IPS DF 6.9 (cell line): Measurements from ENCODE around the gene FRMD5.

Experiments
- DNase-seq: peaks from one replicate; pipeline ENCODE4 v3.0.0-alpha.2; 2013; ENCODE audit warnings: low read depth, low spot score
- H3K27ac ChIP-seq: one replicate; pipeline ENCODE4 v1.5.1; 2013; ENCODE audit warnings: low read length, control low read depth
- H3K27me3 ChIP-seq: 2 replicates; pipeline ENCODE4 v1.6.1; 2013; ENCODE audit warnings: mild to moderate bottlenecking, low read length; ENCODE audit not compliant: control insufficient read depth, insufficient read depth
- H3K36me3 ChIP-seq: 2 replicates; pipeline ENCODE4 v1.6.1; 2013; ENCODE audit warnings: low read length; ENCODE audit not compliant: control insufficient read depth, insufficient read depth
- H3K4me1 ChIP-seq: 2 replicates; pipeline ENCODE4 v1.6.1; 2013; ENCODE audit warnings: low read length; ENCODE audit not compliant: control insufficient read depth, insufficient read depth
- H3K4me3 ChIP-seq: 2 replicates; pipeline ENCODE4 v1.5.1; 2013; ENCODE audit warnings: mild to moderate bottlenecking, low read length
- H3K9me3 ChIP-seq: 2 replicates; pipeline ENCODE4 v1.6.1; 2013; ENCODE audit warnings: low read length, inconsistent platforms; ENCODE audit not compliant: control insufficient read depth, insufficient read depth
- WGBS: extraction: QIAGEN DNeasy Blood & Tissue Kit; methylation state at CpG from one replicate; pipeline ENCODE4 v1.1.7; 2013; ENCODE audit warnings: mixed read lengths, missing lambda C conversion rate; ENCODE audit not compliant: insufficient read length, insufficient coverage; 5-methylcytosine and 5-hydroxymethylcytosine counted together

Gene FRMD5

DNA sequence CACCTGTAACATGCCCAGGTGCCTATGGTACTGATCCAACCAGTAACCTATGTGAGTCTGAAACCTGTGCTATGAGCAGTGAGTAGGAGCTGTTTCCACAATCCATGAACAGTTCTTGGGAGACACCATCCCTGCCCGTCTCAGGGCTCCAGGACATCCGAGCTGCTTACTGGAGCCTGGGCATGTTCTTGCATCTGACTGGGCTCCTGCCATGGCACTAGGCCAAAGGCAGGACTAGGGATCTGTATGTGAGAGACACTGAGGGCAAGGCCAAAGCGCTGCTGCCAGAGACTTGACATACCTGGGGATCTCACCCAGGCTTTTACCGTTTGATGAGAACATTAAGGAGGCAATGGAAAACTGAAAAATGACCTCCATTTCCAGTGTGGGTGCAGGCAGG is 308.5 kb downstream of the FRMD5 start:
- no CpG with 5 or more reads among the region's 4 CpGs for WGBS
- no peaks in the 10 kb centered on the region for H3K9me3 ChIP-seq
- H3K27me3 ChIP-seq = no peaks in the 10 kb centered on the region
- H3K27ac ChIP-seq = no peak overlapping the region
- DNase-seq = no peak
- H3K36me3 ChIP-seq = 0 out of 2 replicates have a peak, but pooled peaks cover 2% of the 10 kb centered on the region
- no peak overlapping the region for H3K4me3 ChIP-seq
- peaks cover 2% of the 10 kb centered on the region; the same call in 1 of the 2 replicates for H3K4me1 ChIP-seq

DNA sequence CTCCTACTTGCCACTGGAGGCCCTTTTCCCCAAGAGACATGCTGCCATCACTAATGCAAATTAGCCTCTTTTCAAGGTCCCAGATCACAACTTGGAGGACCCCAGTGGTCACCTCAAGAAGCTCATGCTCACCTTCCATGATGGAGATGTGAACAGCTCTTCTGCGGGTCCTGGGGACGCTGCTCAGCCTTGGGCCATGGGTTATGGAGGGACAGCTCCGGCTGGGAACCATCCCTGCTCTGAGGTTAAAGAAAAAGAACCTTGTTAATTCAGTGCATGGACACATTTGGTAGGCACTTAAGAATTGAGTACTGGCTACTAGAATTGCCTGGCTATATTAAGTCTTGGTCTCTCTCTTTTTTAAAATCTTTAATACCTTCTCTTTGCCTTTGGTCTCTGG is 311.5 kb downstream of the FRMD5 start:
- H3K27me3 ChIP-seq = no peaks in the 10 kb centered on the region
- no peaks in the 10 kb centered on the region for H3K36me3 ChIP-seq
- H3K9me3 ChIP-seq = no peaks in the 10 kb centered on the region
- DNase-seq = no peak
- H3K4me1 ChIP-seq = peaks cover 4% of the 10 kb centered on the region; the same call in 1 of the 2 replicates
- WGBS = no CpG with 5 or more reads among the region's 3 CpGs
- H3K27ac ChIP-seq = no peak overlapping the region
- H3K4me3 ChIP-seq = no peak overlapping the region

DNA sequence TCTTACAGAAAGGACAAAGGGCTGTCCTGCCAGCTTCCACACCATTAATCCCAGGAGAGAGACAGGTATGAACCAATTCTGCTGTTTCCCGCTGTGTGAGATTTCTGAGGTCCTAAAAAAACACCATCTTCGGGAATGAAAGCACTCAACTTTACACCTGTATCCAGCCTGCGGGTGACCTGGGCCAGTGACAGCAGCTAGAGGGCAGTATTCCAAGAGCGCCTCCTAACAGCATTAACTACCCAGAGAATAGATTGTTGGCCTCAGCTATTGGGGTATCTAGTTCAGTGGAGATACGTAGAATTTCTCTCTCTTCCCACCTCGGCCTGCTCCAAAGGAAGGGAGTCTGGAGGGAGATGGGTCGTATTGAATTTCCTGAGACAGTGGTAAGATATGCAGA is 313.1 kb downstream of the FRMD5 start:
- DNase-seq = peak; percentile 39

DNA sequence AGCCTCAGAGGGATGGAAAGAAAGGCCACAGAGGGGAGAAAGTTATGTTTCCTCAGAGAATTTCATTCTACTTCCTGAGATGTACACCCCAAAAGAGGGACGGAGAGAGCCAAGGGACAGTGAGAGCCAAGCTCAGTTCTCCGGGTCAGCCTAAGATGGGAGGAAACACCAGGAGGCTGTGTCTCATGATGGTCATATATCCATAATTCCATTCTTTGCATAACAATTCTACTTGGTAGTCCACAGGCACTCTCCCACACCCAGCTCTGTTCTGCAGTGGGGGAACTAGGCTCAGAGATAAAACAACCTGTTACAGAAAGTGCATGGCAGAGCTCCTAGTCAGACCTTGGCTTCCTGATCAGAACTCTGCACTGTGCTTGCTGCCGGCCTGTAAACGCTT is 313.8 kb downstream of the FRMD5 start:
- WGBS = no CpG with 5 or more reads among the region's 4 CpGs
- peaks cover 3% of the 10 kb centered on the region; the same call in 1 of the 2 replicates for H3K36me3 ChIP-seq
- DNase-seq = no peak
- H3K4me3 ChIP-seq = no peak overlapping the region
- H3K27me3 ChIP-seq = no peaks in the 10 kb centered on the region
- H3K27ac ChIP-seq = no peak overlapping the region
- peaks cover 4% of the 10 kb centered on the region; the same call in 1 of the 2 replicates for H3K4me1 ChIP-seq
- no peaks in the 10 kb centered on the region for H3K9me3 ChIP-seq

More for the DNA sequence above, 313.1 kb downstream of the FRMD5 start:
- no peaks in the 10 kb centered on the region for H3K27me3 ChIP-seq
- no peak overlapping the region for H3K27ac ChIP-seq
- H3K4me1 ChIP-seq = peaks cover 4% of the 10 kb centered on the region; the same call in 1 of the 2 replicates
- no CpG with 5 or more reads among the region's 7 CpGs for WGBS
- H3K9me3 ChIP-seq = no peaks in the 10 kb centered on the region
- H3K36me3 ChIP-seq = peaks cover 3% of the 10 kb centered on the region; the same call in 1 of the 2 replicates
- H3K4me3 ChIP-seq = no peak overlapping the region

DNA sequence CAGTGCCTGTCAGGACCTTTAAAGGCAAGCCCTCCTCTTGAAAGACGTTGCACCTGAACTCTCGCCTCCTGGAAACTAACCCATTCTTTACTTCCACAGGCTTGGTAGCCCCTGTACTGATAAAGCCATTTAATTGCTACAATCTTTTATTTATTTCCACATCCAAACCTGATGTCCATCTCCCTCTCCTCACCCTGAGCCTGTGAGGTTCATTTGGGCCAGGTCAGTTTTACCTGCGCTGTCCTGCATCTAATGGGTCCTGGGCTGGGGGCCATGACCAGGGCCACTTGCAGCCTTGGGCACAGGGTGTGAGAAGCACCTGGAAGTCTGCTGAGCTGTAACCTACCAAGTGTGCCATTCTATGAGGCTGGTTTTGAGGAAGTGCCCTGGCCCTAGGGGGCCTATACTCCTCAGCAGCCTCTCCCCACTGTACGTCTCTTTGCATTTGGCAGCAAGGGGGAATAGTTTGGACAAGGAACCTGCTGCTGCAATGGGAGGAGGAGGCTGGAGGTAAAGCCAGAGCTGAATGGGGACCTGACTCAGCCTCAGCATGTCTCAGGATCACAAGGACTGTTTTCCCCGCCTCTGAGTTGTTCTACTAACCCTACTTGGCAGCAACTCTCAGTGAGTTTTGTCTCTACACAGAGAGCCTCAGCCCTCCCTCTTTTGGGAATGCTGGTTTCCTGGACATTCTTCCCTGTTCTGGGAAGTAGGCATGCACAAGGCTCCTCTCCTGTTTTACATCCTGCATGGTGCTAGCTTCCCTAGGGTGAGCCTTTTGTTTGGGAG is 314.5 kb downstream of the FRMD5 start:
- no CpG with 5 or more reads among the region's 5 CpGs for WGBS
- no peak overlapping the region for H3K4me3 ChIP-seq
- peaks cover 3% of the 10 kb centered on the region; the same call in 1 of the 2 replicates for H3K36me3 ChIP-seq
- peaks cover 4% of the 10 kb centered on the region; the same call in 1 of the 2 replicates for H3K4me1 ChIP-seq
- H3K27me3 ChIP-seq = no peaks in the 10 kb centered on the region
- no peak overlapping the region for H3K27ac ChIP-seq
- H3K9me3 ChIP-seq = no peaks in the 10 kb centered on the region
- DNase-seq = no peak

DNA sequence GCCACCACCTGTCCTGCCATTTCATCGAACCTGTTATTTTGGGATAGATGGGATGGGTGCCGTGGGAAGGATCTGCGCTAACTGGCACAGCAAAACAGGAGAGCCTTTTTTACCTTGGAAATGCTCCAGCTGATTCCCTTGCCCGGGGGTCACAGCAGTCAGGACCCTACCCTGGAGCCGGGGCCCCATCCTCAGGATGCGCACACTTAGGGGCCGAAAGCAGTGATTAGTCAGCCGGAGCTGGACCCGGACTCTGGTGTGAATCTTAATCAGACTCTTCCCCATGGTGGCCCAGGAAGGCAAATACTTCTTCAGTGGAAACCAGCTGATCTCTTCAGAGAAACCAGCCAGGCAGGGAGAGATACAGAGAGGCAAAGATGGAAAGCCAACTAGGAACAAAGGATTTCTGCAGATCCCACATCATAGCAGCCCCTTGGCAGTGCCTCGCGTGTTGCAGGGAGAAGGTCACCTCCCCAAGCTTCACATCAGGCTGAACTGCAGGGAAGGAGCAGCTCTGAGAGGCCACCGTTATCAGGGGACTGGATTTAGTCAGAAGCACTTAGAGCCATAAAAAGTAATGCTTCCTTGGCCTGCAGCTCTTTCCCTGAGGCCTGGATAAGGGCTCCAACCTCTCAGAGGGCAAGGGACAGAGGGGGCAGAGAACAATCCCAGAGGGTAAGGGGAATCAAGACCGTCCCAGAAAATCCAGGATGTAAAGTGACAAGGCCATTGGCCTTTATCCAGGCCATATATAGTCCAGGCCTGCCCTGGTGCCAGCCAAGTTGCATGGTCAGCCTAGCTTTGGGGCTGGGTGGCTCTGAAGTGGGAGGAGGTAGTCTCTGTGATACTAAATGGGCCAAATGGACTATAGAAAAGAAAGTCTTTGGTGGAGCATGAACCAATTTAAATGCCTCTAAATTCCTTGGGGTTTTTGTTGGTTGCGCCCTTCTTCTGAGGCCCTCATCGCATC is 315.4 kb downstream of the FRMD5 start:
- peaks cover 3% of the 10 kb centered on the region; the same call in 1 of the 2 replicates for H3K36me3 ChIP-seq
- H3K4me1 ChIP-seq = peaks cover 4% of the 10 kb centered on the region; the same call in 1 of the 2 replicates
- H3K27ac ChIP-seq = no peak overlapping the region
- H3K27me3 ChIP-seq = no peaks in the 10 kb centered on the region
- no peaks in the 10 kb centered on the region for H3K9me3 ChIP-seq
- WGBS = no CpG with 5 or more reads among the region's 15 CpGs
- no peak overlapping the region for H3K4me3 ChIP-seq
- DNase-seq = no peak

DNA sequence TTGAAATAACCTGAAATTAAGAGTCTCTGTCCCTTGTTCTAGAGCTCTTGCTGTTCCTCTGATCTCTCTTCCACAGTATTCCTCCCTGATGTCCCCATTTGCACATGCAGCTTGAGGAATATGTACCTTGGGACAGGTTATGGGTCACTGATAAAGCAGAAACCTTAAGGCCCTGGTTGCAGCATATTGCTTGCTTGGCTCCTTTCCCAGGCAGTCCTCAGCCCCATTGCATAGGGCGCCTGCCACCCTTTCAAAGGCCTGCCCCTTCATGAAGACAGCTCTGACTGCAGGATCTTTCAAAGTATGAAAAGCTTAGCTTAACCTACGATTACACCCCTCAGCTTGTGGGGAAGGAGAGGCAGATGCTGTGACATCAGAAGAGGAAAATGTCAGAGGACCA is 316.6 kb downstream of the FRMD5 start:
- H3K4me3 ChIP-seq = no peak overlapping the region
- no peak overlapping the region for H3K27ac ChIP-seq
- H3K27me3 ChIP-seq = no peaks in the 10 kb centered on the region
- no peaks in the 10 kb centered on the region for H3K9me3 ChIP-seq
- no CpG with 5 or more reads among the region's 2 CpGs for WGBS
- H3K4me1 ChIP-seq = peaks cover 4% of the 10 kb centered on the region; the same call in 1 of the 2 replicates
- DNase-seq = no peak
- peaks cover 3% of the 10 kb centered on the region; the same call in 1 of the 2 replicates for H3K36me3 ChIP-seq

DNA sequence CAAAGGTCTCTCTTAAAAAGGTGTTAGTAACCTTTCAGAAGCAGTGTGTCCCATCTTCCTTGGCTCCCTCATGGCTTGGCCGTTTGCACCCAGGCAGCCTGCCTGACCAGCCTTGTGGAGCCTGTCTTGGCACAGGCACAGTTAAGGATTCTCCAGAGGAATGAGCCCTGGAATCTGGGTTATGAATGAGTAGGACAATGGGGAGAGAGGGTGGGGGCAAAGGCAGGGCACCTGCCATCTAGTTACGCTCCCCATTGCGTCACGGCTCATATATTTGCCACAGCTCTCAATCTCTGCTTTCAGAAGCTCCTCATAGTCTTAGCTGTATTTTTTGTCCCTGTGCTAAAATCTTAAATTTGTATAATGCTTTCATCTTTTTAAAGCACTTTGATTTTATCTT is 317.7 kb downstream of the FRMD5 start:
- no peak for DNase-seq
- Histone ChIP-seq H3K27ac (no peak overlapping the region), H3K4me1 (peaks cover 4% of the 10 kb centered on the region; the same call in 1 of the 2 replicates), H3K36me3 (peaks cover 3% of the 10 kb centered on the region; the same call in 1 of the 2 replicates), H3K9me3 (no peaks in the 10 kb centered on the region), H3K4me3 (no peak overlapping the region), H3K27me3 (no peaks in the 10 kb centered on the region)
- no CpG with 5 or more reads among the region's 4 CpGs for WGBS

DNA sequence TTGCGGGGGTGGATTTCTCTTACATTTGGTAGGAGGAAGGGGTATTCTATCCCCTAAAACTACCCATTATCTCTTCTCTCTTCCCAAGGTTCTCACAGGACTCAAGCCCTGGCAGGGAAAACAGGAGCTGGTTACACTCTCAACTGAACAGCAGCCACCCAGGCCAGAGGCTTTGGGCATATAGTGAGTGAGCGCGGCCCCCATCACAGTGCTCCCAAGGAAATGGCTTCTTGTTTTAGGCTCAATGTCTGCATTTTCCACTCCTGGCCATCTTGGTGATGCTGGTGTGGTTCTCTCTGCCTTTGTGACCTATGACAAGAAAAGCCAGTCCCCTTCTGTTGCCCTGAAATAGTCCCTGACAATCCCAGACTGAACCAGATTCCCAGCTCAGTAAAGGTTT is 318.2 kb downstream of the FRMD5 start:
- WGBS = no CpG with 5 or more reads among the region's 3 CpGs

DNA sequence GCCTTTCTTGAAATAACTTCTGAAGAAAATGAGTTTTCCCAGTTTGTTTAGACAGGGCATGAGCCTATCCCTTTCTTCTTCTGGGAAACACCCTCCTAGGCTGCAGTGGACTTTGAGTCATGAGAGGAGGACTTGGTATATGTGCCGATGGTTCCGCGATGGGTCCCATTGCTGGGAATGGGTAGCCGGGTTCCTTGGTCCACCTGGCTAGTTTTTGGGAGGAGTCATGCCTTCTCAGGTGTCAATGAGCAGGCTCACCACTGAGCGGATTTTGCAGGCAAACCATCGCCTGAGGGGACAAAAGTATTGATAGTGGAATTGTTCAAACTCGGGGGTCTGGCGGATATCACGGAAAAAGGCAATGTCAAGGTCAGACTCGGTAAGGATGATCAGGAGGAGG is 321.4 kb downstream of the FRMD5 start:
- Histone ChIP-seq H3K4me1 (no peaks in the 10 kb centered on the region), H3K27ac (no peak overlapping the region), H3K27me3 (no peaks in the 10 kb centered on the region), H3K4me3 (no peak overlapping the region), H3K9me3 (no peaks in the 10 kb centered on the region), H3K36me3 (peaks cover 3% of the 10 kb centered on the region; the same call in 1 of the 2 replicates)
- WGBS = no CpG with 5 or more reads among the region's 10 CpGs
- DNase-seq = no peak

More for the DNA sequence above, 318.2 kb downstream of the FRMD5 start:
- DNase-seq = no peak
- H3K9me3 ChIP-seq = no peaks in the 10 kb centered on the region
- H3K4me1 ChIP-seq = peaks cover 4% of the 10 kb centered on the region; the same call in 1 of the 2 replicates
- no peak overlapping the region for H3K27ac ChIP-seq
- no peak overlapping the region for H3K4me3 ChIP-seq
- peaks cover 3% of the 10 kb centered on the region; the same call in 1 of the 2 replicates for H3K36me3 ChIP-seq
- no peaks in the 10 kb centered on the region for H3K27me3 ChIP-seq
